SK-N-MC (cell line): Measurements from ENCODE around the gene LRRC27.
A peak's percentile ranks its signal among the peaks of the same experiment; 100 is the strongest.

Experiments used
- DNase-seq: peaks from one replicate; pipeline ENCODE4 v3.0.0-alpha.2; 2011; ENCODE audit warnings: low read depth, low spot score
- H3K27ac ChIP-seq: fragments of 200-600 bp; sonication (generic); 2 replicates; pipeline ENCODE4 v1.5.1; 2016; ENCODE audit warnings: mixed run types
- H3K36me3 ChIP-seq: fragments of 200-600 bp; sonication (generic); 2 replicates; pipeline ENCODE4 v1.6.1; 2017; ENCODE audit warnings: antibody characterized with exemption, low read length, mixed read lengths; ENCODE audit not compliant: insufficient read depth
- H3K4me3 ChIP-seq: fragments of 200-600 bp; sonication (generic); 2 replicates; pipeline ENCODE4 v1.5.1; 2016
- H3K9ac ChIP-seq: fragments of 200-600 bp; sonication (generic); 2 replicates; pipeline ENCODE4 v1.8.0; 2017; ENCODE audit warnings: mixed run types, mixed read lengths; ENCODE audit not compliant: insufficient read length
- H3K9me3 ChIP-seq: fragments of 200-600 bp; sonication (generic); 2 replicates; pipeline ENCODE4 v1.6.1; 2017; ENCODE audit warnings: low read depth, mild to moderate bottlenecking, antibody characterized with exemption, low read length, moderate library complexity, mixed read lengths
- EZH2 ChIP-seq: fragments of 200-600 bp; sonication (generic); IDR thresholded peaks from one replicate; pipeline ENCODE4 v1.6.1; 2017; ENCODE audit warnings: antibody characterized with exemption
- FOXP2 ChIP-seq: optimal IDR thresholded peaks from 2 replicates; pipeline ENCODE3; 2011; ENCODE audit warnings: mild to moderate bottlenecking, moderate library complexity; ENCODE audit not compliant: insufficient read depth; ENCODE audit errors: extremely low read length, control extremely low read depth
- POLR2AphosphoS5 ChIP-seq: IDR thresholded peaks from 2 replicates; pipeline ENCODE4 v1.6.1; 2012; ENCODE audit warnings: mild to moderate bottlenecking, low read depth, low read length, borderline replicate concordance

Gene LRRC27

GRCh38 chr10:132410779-132411532 is 79.0 kb downstream of the LRRC27 start:
- H3K27ac ChIP-seq: peak overlapping the region; percentile 95
- peak overlapping the region; percentile 52 for H3K4me3 ChIP-seq
- no peaks in the 10 kb centered on the region for H3K9me3 ChIP-seq
- DNase-seq: no peak
- no peak for TF ChIP-seq EZH2
- no peak for TF ChIP-seq POLR2AphosphoS5
- TF ChIP-seq FOXP2: no peak
- no peak overlapping the region for H3K9ac ChIP-seq
- peaks cover 4% of the 10 kb centered on the region; the same call in 1 of the 2 replicates for H3K36me3 ChIP-seq

GRCh38 chr10:132411561-132412253 is 79.7 kb downstream of the LRRC27 start:
- peak overlapping the region; percentile 52 for H3K4me3 ChIP-seq
- no peak for DNase-seq

GRCh38 chr10:132412316-132413192 is 80.6 kb downstream of the LRRC27 start:
- Histone ChIP-seq H3K9me3 (no peaks in the 10 kb centered on the region), H3K36me3 (peaks cover 4% of the 10 kb centered on the region; the same call in 1 of the 2 replicates), H3K27ac (peak overlapping the region; percentile 95), H3K4me3 (peak overlapping the region; percentile 52), H3K9ac (peak overlapping the region; percentile 20)
- DNase-seq: no peak
- TF ChIP-seq EZH2 (no peak), POLR2AphosphoS5 (no peak), FOXP2 (no peak)

More at GRCh38 chr10:132411561-132412253, 79.7 kb downstream of the LRRC27 start:
- Histone ChIP-seq H3K9ac (no peak overlapping the region), H3K27ac (peak overlapping the region; percentile 95), H3K36me3 (peaks cover 4% of the 10 kb centered on the region; the same call in 1 of the 2 replicates), H3K9me3 (no peaks in the 10 kb centered on the region)
- TF ChIP-seq FOXP2: no peak
- no peak for TF ChIP-seq EZH2
- peak; percentile 13; the same call in 1 of the 2 replicates for TF ChIP-seq POLR2AphosphoS5

- Histone ChIP-seq H3K9ac (no peak overlapping the region), H3K9me3 (no peaks in the 10 kb centered on the region), H3K36me3 (peaks cover 4% of the 10 kb centered on the region; the same call in 1 of the 2 replicates), H3K4me3 (peak overlapping the region; percentile 9; the same call in 1 of the 2 replicates), H3K27ac (peak overlapping the region; percentile 95)
- DNase-seq: no peak
- no peak for TF ChIP-seq POLR2AphosphoS5
- no peak for TF ChIP-seq EZH2
- TF ChIP-seq FOXP2: no peak
These were observed 81.5 kb downstream of the LRRC27 start for GRCh38 chr10:132413226-132414205.

- Histone ChIP-seq H3K27ac (peak overlapping the region; percentile 95; the same call in 1 of the 2 replicates), H3K36me3 (peaks cover 4% of the 10 kb centered on the region; the same call in 1 of the 2 replicates)
- TF ChIP-seq POLR2AphosphoS5 (no peak), FOXP2 (no peak), EZH2 (no peak)
These were observed 82.5 kb downstream of the LRRC27 start for GRCh38 chr10:132414402-132415016.

GRCh38 chr10:132415255-132415654 is 83.3 kb downstream of the LRRC27 start:
- no peak for DNase-seq
- TF ChIP-seq EZH2: no peak
- TF ChIP-seq FOXP2: no peak
- no peak for TF ChIP-seq POLR2AphosphoS5
- no peak overlapping the region for H3K9ac ChIP-seq
- H3K9me3 ChIP-seq: no peaks in the 10 kb centered on the region
- H3K27ac ChIP-seq: no peak overlapping the region
- H3K4me3 ChIP-seq: no peak overlapping the region
- H3K36me3 ChIP-seq: peaks cover 4% of the 10 kb centered on the region; the same call in 1 of the 2 replicates

More at GRCh38 chr10:132414402-132415016, 82.5 kb downstream of the LRRC27 start:
- H3K4me3 ChIP-seq: no peak overlapping the region
- H3K9me3 ChIP-seq: no peaks in the 10 kb centered on the region
- no peak overlapping the region for H3K9ac ChIP-seq
- no peak for DNase-seq

- DNase-seq: no peak
These were observed 84.0 kb downstream of the LRRC27 start for GRCh38 chr10:132415956-132416355.

More at GRCh38 chr10:132415956-132416355, 84.0 kb downstream of the LRRC27 start:
- H3K9ac ChIP-seq: no peak overlapping the region
- H3K27ac ChIP-seq: no peak overlapping the region
- peaks cover 4% of the 10 kb centered on the region; the same call in 1 of the 2 replicates for H3K36me3 ChIP-seq
- no peaks in the 10 kb centered on the region for H3K9me3 ChIP-seq
- TF ChIP-seq EZH2 (no peak), POLR2AphosphoS5 (no peak), FOXP2 (no peak)
- no peak overlapping the region for H3K4me3 ChIP-seq
